Neural crest cell (in vitro differentiated cells): ENCODE measurements around the gene KRT9. TPM values are rescaled to one million over a fixed set of nuclear protein-coding genes. Genes with fewer than 3 reads are reported as not detected.

ENCODE experiments used
- DNase-seq: peaks from one replicate; pipeline ENCODE4 v3.0.0; 2021; ENCODE audit warnings: low read depth, mixed read lengths, low spot score
- H3K27ac Mint-ChIP-seq: one replicate; pipeline ENCODE4 v1.8.0; 2021; ENCODE audit warnings: mild to moderate bottlenecking, mixed read lengths; ENCODE audit not compliant: unreplicated experiment
- H3K27me3 Mint-ChIP-seq: 2 replicates; pipeline ENCODE4 v1.8.0; 2021; ENCODE audit warnings: low read depth, mild to moderate bottlenecking, mixed read lengths
- H3K36me3 Mint-ChIP-seq: 2 replicates; pipeline ENCODE4 v1.8.0; 2021; ENCODE audit warnings: low read depth, mild to moderate bottlenecking, mixed read lengths
- H3K4me1 Mint-ChIP-seq: 2 replicates; pipeline ENCODE4 v1.8.0; 2021; ENCODE audit warnings: mixed read lengths
- H3K4me3 Mint-ChIP-seq: one replicate; pipeline ENCODE4 v1.8.0; 2021; ENCODE audit warnings: mild to moderate bottlenecking, mixed read lengths
- H3K9me3 Mint-ChIP-seq: 2 replicates; pipeline ENCODE4 v1.8.0; 2021; ENCODE audit warnings: mixed read lengths
- total RNA-seq: library from RNA; stranded (reverse); gene quantifications from 2 replicates; pipeline ENCODE4 v1.2.1, GENCODE V29; 2021
- TF ChIP-seq, protein P1 (sequence below): fragments of 200-600 bp; sonication (generic); conservative IDR thresholded peaks from 2 replicates; pipeline ENCODE4 v1.5.0; 2021; ENCODE audit warnings: antibody characterized with exemption, mild to moderate bottlenecking

Gene KRT9
- total RNA-seq, 1 donor from 2014 or later = not detected

DNA sequence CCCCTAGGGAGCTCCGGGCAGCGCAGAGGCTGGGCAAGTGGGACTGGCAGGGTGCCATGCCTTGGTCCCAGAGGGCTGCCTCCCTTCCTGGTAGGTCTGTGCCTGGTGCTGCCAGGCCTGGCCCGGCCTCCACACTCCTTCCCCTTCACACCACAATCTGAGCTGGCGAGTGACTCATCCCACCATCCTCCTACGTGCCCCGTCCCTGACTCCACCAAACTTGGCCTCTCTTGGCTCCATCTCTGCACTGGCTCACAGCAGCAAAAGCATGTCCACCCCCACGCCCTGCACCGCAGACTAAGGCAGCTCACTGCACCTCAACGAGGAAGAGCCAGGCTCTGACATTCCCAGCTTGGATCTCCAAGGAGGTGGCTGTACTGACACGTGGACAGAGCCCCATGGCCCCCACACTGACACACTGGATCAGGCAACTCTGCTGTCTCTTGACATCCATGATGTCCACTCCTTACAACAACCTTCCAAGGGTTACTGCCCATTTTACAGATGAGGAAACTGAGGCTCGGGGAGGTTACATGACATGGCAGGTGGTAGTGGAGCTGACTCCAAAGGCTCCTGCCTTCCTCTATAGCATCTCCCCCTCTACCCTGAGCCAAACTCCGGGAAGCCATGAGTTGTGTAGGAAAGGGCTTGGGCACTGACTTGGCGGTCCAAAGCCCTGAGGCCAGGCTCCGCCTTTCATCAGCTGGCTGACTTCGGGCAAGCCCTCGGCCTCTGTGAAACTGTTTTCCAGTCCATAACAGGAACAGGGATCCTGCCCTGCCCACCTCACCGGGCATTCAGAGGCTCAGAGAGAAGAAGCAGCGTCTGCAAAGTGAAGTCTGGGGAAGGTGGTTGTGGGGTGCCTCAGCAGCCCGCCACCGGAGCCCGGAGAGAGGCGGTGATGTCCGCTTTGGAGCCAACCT is 23.7 kb downstream of the KRT9 start:
- Mint-ChIP-seq H3K27me3 (no peaks in the 10 kb centered on the region), H3K36me3 (no peaks in the 10 kb centered on the region), H3K9me3 (peaks cover 3% of the 10 kb centered on the region), H3K27ac (peak overlapping the region; percentile 86), H3K4me3 (no peak overlapping the region), H3K4me1 (peaks cover 36% of the 10 kb centered on the region)
- TF ChIP-seq, protein P1, sequence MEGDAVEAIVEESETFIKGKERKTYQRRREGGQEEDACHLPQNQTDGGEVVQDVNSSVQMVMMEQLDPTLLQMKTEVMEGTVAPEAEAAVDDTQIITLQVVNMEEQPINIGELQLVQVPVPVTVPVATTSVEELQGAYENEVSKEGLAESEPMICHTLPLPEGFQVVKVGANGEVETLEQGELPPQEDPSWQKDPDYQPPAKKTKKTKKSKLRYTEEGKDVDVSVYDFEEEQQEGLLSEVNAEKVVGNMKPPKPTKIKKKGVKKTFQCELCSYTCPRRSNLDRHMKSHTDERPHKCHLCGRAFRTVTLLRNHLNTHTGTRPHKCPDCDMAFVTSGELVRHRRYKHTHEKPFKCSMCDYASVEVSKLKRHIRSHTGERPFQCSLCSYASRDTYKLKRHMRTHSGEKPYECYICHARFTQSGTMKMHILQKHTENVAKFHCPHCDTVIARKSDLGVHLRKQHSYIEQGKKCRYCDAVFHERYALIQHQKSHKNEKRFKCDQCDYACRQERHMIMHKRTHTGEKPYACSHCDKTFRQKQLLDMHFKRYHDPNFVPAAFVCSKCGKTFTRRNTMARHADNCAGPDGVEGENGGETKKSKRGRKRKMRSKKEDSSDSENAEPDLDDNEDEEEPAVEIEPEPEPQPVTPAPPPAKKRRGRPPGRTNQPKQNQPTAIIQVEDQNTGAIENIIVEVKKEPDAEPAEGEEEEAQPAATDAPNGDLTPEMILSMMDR = no peak
- no peak for DNase-seq

DNA sequence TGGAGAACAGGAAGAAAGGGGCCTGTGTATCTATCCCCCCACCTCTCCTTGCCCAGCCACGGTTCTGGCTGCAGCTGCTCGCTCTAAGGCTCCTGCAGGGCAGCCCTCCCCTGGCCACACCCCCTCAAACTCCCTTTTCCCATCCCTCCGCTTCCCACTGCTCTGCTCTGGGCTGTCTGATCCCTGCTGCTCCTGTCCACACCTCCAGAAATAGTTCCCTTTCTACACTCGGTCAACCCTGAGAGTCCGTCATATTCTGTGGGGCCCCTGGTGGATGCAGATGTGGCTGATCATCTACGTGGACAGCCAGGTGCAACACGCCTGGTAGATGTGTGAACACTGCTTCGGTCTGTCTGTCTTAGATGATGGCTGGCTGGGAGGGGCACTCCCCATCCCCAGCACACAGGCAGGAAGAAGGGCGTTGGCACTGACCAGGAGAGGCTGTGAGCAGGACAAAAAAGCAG is 24.4 kb downstream of the KRT9 start:
- Mint-ChIP-seq H3K27me3 (no peaks in the 10 kb centered on the region), H3K4me1 (peaks cover 36% of the 10 kb centered on the region), H3K27ac (peak overlapping the region; percentile 71), H3K4me3 (no peak overlapping the region), H3K36me3 (no peaks in the 10 kb centered on the region), H3K9me3 (peaks cover 3% of the 10 kb centered on the region)
- DNase-seq = no peak
- TF ChIP-seq, protein P1 = no peak

DNA sequence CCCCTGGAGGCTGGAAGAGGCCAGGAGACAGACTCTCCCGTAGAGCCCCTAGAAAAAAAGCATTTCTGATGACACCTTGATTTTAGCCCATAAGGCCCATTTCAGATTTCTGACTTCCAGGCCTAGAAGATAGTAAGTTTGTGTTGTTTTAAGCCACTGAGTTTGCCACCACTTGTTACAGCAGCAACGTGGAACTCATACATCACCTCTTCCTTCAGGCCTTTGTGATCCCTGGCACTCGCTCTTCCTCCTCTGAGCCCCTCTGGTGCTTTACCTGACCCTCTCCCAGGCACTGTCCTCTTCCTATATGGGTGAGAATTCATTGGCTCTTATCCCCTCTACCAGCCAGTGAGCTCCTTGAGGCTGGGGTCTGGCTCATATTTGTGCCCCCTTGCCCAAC is 25.0 kb downstream of the KRT9 start:
- Mint-ChIP-seq H3K27ac (no peak overlapping the region), H3K36me3 (no peaks in the 10 kb centered on the region), H3K4me3 (no peak overlapping the region), H3K9me3 (peaks cover 3% of the 10 kb centered on the region), H3K4me1 (peaks cover 36% of the 10 kb centered on the region), H3K27me3 (no peaks in the 10 kb centered on the region)
- TF ChIP-seq, protein P1 = no peak
- no peak for DNase-seq

DNA sequence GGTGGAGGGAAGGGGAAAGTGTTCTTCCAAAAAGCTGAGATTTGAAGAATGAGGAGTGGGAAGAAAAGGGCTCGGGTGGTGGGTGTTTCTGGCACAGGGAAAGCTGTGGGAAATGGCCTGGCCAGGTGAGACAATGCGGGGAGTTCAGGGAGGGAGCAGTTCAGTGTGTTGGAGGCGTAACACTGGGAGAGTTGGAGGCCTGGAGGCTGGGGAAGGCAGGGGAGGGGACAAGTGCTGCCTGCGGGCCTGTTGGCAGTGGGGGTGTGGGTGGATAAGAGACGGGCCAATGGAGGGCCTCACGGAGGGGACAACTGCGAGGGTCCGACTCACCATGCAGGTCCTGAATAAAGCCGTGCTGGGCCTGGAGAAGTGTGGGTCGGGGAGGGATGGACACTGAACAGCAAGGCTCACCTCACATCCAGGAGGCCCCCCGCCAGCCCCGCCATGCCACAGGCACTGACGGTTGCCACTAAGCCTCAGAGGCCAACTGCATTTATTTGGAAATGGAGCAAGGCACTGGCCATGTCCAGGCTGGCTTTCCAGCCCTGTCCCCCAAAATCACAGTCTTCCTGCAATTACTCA is 25.9 kb downstream of the KRT9 start:
- TF ChIP-seq, protein P1 = no peak
- Mint-ChIP-seq H3K27ac (peak overlapping the region; percentile 31), H3K4me3 (no peak overlapping the region), H3K9me3 (peaks cover 3% of the 10 kb centered on the region), H3K36me3 (no peaks in the 10 kb centered on the region), H3K27me3 (no peaks in the 10 kb centered on the region), H3K4me1 (peaks cover 36% of the 10 kb centered on the region)
- no peak for DNase-seq

DNA sequence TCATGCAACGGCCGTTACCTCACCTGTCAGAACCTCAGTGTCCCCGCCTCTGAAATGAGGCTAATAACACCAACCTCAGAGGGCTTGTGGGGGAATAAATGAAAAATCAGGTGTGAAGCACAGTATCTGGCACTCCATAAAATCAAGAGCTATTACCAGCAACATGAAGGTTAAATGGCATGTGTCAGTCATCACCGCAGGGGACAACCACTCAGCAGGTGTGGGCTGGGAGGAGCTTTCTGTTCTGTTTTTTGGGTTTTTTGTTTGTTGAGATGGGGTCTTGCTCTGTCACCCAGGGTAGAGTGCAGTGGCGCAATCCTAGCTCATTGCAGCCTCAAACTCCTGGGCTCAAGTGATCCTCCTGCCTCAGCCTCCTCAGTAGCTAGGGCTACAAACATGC is 26.9 kb downstream of the KRT9 start:
- TF ChIP-seq, protein P1 = no peak
- Mint-ChIP-seq H3K9me3 (peaks cover 3% of the 10 kb centered on the region), H3K4me1 (peaks cover 33% of the 10 kb centered on the region), H3K27ac (no peak overlapping the region), H3K36me3 (no peaks in the 10 kb centered on the region), H3K27me3 (no peaks in the 10 kb centered on the region), H3K4me3 (no peak overlapping the region)
- no peak for DNase-seq
